GM12878 (cell line): Measurements from ENCODE around the gene STARD10. TPM values are rescaled to one million over a fixed set of nuclear protein-coding genes. Genes with fewer than 3 reads are reported as not detected.
A peak's percentile ranks its signal among the peaks of the same experiment; 100 is the strongest.

ENCODE experiments used
- ATF3 ChIP-seq: IDR thresholded peaks from 2 replicates; pipeline ENCODE4 v1.6.1; 2011; ENCODE audit warnings: low read depth, mild to moderate bottlenecking, low read length, moderate library complexity, borderline replicate concordance; ENCODE audit errors: extremely low read depth
- CBX5 ChIP-seq: sonication (generic); IDR thresholded peaks from 2 replicates; pipeline ENCODE4 v1.6.1; 2016; ENCODE audit warnings: low read depth, moderate library complexity, mild to moderate bottlenecking, inconsistent platforms
- CHD1 ChIP-seq: IDR thresholded peaks from 2 replicates; pipeline ENCODE4 v1.6.1; 2012; ENCODE audit warnings: low read depth, low read length, improper control_type of control experiment
- CUX1 ChIP-seq: IDR thresholded peaks from 2 replicates; pipeline ENCODE4 v1.6.1; 2012; ENCODE audit warnings: improper control_type of control experiment, low read depth, low read length; ENCODE audit not compliant: insufficient replicate concordance
- EED ChIP-seq: sonication (generic); IDR thresholded peaks from 2 replicates; pipeline ENCODE4 v1.6.1; 2016; ENCODE audit warnings: antibody characterized with exemption, low read depth
- KLF5 ChIP-seq: fragments of 450-650 bp; IDR thresholded peaks from 2 replicates; pipeline ENCODE4 v1.6.1; 2014; ENCODE audit warnings: mild to moderate bottlenecking; ENCODE audit not compliant: partially characterized antibody
- MXI1 ChIP-seq: fragments of 150-350 bp; IDR thresholded peaks from 2 replicates; pipeline ENCODE4 v1.6.1; 2011; ENCODE audit warnings: low read depth, mild to moderate bottlenecking, inconsistent platforms, low read length, improper control_type of control experiment
- NBN ChIP-seq: fragments of 450-650 bp; IDR thresholded peaks from 2 replicates; pipeline ENCODE4 v1.6.1; 2016
- NRF1 ChIP-seq: conservative IDR thresholded peaks from 2 replicates; pipeline ENCODE4 v1.6.1; 2011; ENCODE audit warnings: mild to moderate bottlenecking, low read depth, low read length, improper control_type of control experiment
- POLR2AphosphoS5 ChIP-seq: IDR thresholded peaks from 2 replicates; pipeline ENCODE4 v1.6.1; 2011; ENCODE audit warnings: mild to moderate bottlenecking, low read length, inconsistent platforms
- REST ChIP-seq: IDR thresholded peaks from 2 replicates; pipeline ENCODE4 v1.6.1; 2012; ENCODE audit warnings: mild to moderate bottlenecking, low read depth, low read length
- SMAD5 ChIP-seq: IDR thresholded peaks from 2 replicates; pipeline ENCODE4 v1.6.1; 2016; ENCODE audit warnings: antibody characterized with exemption, low read depth
- SUPT20H ChIP-seq: IDR thresholded peaks from 2 replicates; pipeline ENCODE4 v1.6.1; 2011; ENCODE audit warnings: low read depth, mild to moderate bottlenecking, low read length, moderate library complexity, borderline replicate concordance; ENCODE audit not compliant: control insufficient read depth
- TAF1 ChIP-seq: IDR thresholded peaks from 2 replicates; pipeline ENCODE4 v1.6.1; 2011; ENCODE audit warnings: mild to moderate bottlenecking, low read depth, low read length, borderline replicate concordance
- USF1 ChIP-seq: IDR thresholded peaks from 2 replicates; pipeline ENCODE4 v1.6.1; 2011; ENCODE audit warnings: borderline replicate concordance, low read depth, mild to moderate bottlenecking, moderate library complexity, mixed read lengths, low read length; ENCODE audit not compliant: insufficient read depth; ENCODE audit errors: extremely low read length
- ZBTB11 ChIP-seq: fragments of 450-650 bp; formaldehyde crosslinking; IDR thresholded peaks from 2 replicates; pipeline ENCODE4 v1.5.0; 2022; ENCODE audit warnings: mild to moderate bottlenecking, missing genetic modification characterization
- ZNF207 ChIP-seq: fragments of 450-650 bp; IDR thresholded peaks from 2 replicates; pipeline ENCODE4 v1.6.1; 2014; ENCODE audit warnings: antibody characterized with exemption, mild to moderate bottlenecking, borderline replicate concordance
- polyA plus RNA-seq, 11 experiments: library from polyadenylated mRNA; depleted of rRNA in 4 of 11; unstranded in 6 of 11; stranded (reverse) in 5 of 11; fragments of >200 nt; fragmentation: Nextera tagmentation in 4 of 11; fragmentation: Illumina TruSeq in 1 of 11; extraction: Ambion mirVana in 4 of 11; extraction: Trizol in 1 of 11; gene quantifications; 1 replicate in 1 of 11; 2 replicates in 10 of 11; pipeline versions ENCODE4 v1.2.1 to v1.2.3, GENCODE V29; 2011 to 2016; ENCODE audit warnings: inconsistent platforms in 2 of 11, missing spikeins in 2 of 11, low read depth in 1 of 11
- total RNA-seq, 4 experiments: library from RNA; depleted of rRNA in 3 of 4; stranded (reverse); fragments of >200 nt in 3 of 4; fragmentation: Illumina TruSeq in 1 of 4; extraction: Trizol in 1 of 4; gene quantifications; 2 replicates each; pipeline versions ENCODE4 v1.2.1 to v1.2.3, GENCODE V29; 2013 to 2021

The STARD10 gene
- total and polyA plus RNA-seq, 10 of the 15 experiments (the other 5 are each of a cell fraction or from before 2014, with no cell fraction given): 0.15 to 43.2 (median 23.1) TPM

GRCh38 chr11:72719144-72719543, 74.7 kb downstream of the STARD10 start (continued):
- TF ChIP-seq CUX1 (no peak), SMAD5 (no peak), TAF1 (no peak), CBX5 (no peak), NRF1 (no peak), POLR2AphosphoS5 (no peak), USF1 (no peak), NBN (no peak), SUPT20H (no peak), CHD1 (no peak), MXI1 (0 out of 2 replicates have a peak, but pooled peaks have one; percentile 45), EED (no peak), ATF3 (no peak), REST (no peak), ZNF207 (0 out of 2 replicates have a peak, but pooled peaks have one; percentile 39), ZBTB11 (CRISPR knock-in tag) (no peak), KLF5 (no peak)
